GM21423 (cell line): ENCODE results near the gene RBM24.

Experiments
- ATAC-seq: cut with Tn5 transposase; IDR thresholded peaks from one replicate; pipeline ENCODE4 v1.9.1; 2021; ENCODE audit warnings: mild to moderate bottlenecking, moderate library complexity; ENCODE audit not compliant: unreplicated experiment

RBM24 gene

DNA sequence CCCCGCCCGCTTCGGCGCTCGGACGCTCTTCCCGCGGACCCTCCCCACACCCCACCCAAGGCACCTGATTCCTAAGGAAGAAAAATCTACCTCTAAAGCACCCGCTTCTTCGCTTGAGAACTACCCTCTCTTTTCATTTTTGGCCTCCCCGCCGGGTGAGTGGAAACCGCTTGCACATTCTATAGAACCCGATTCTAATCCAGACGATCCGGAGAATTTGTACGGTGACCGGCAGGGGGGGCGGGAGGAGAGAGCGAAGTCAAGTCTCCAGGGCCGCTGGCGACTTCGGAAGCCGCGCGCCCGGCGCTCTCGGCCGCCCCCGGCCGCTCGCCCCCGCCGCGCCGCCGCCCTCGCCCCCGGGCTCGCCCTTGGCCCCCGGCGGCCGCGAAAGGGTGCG is at the start of gene RBM24:
Gene RBM24, plus strand, starts transcription at position 262 of the 397 bp plus-strand sequence. CDS start 221 bp downstream, outside the sequence.
- ATAC-seq, result no peak

DNA sequence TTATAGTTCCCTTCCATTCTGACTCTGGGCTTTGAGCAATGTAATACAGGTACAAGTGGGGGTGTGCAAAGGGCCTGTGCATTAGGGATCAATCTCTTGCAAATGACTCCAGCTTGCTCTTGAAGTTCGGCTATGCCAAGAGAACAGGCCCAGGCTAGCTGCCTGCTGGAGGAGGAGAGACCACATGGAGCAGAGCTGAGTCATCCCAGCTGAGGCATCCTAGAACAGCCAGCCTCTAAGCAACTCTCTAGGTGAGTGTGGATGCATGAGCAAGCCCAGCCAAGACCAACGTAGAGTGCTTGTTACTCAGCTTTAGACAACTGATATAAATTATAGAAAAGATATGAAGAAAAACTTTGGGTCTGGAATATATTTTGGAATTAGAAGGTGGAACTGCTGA is 47.6 kb upstream of the RBM24 start:
- no peak for ATAC-seq

DNA sequence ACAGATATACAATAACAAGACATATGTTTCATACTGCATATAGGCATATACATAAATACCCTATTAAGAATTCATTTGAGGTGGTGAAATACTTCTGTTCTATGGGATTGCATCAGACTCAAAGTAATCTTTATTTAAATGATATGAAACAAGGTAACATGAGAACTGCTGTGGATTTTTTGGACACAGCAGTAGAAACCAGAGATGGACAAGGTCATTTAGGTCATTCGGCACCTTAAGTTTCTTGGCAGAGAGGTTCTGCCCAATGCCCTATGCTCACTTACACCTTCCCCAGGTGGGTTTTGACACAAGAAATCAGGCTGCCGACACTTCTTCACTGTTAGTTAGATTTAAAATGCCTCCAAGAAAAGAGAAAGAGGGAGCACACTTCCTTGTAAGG is 43.9 kb upstream of the RBM24 start:
- ATAC-seq, result no peak

DNA sequence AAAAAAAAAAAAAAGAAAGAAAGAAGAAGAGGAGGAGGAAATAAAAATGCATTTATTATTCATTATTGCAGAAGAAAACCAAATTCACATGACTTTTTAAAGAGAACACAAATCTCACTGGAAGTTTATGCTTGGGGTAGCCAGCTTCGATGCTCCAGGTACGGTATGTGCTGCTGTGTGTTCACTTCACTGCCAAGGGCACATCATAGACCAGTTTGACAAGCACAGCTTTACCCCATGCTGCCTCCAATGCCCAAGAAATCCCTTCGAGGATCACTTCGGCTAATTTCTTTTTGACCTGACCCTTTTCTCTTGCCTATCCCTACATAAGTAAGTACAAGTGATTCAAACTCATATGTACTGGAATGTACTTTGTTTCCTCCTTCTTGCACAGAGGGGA is 41.9 kb upstream of the RBM24 start:
- ATAC-seq, result no peak

DNA sequence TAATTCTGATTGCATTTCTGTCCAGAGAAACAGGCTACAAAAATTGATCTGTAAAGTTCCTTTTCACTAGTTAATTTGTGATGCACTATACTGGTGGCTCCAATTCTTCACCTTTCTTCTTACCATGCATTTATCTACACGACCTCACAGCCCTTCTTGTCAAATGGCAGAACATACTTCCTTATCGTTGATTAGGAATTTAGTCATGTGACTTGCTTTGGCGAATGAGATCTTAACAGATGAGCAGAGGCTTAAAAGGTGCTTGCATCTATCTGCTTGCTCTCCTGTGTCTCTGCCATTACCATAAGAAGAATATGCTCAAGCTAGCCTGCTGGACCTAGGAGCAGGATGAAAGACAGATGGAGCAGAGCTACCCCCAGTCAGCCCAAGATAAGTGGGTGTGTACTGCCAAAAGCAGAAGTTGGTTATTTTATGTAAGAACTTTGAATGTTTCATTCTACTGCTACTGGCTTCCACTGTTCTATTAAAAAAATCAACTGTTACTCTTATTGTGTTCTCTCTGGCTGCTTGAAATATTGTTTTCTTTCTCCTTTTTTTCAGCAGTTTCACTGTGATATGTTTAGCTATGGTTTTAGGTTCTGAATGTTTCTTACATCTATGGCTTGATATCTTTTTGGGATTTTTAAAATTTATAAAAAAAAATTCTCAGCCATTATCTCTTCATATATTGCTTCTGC is 40.2 kb upstream of the RBM24 start:
- no peak for ATAC-seq

DNA sequence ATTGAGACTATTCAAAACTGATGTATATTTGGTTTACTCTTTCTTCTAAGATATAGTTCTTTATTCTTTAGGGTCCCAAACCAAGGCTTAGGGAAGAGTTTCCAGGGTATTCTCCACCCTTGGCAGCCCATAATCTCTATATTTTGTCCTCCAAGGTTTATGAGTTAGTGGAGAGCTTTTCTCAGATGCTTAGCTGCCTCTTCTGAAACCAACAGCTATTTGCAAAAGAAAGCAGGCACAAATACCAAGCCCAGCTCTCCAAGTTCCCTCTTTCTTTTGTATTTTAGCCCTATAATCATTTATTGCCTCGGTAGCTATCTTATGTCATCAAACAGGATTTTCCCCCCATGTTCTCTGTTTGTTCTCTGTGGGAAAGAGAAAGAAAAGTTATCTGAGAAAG is 39.1 kb upstream of the RBM24 start:
- ATAC-seq, result no peak

DNA sequence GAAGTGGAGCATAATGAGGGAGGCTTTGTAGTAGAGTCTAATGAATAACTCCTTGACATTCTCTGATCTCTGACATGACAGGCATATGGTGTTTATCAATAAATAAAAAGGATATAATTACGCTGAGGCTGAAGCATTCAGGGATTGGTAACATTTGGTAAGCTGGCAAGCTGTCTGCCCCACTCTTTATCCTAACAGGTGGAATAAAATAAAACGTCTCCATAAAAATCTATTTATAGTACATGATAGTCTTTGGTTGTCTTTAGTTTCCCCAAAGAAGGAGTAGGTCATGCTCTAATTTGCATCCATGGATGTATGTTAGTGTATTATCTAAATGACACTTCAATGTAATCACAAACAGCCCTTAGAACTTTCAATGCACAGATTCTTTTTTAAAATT is 30.9 kb upstream of the RBM24 start:
- ATAC-seq, result no peak

DNA sequence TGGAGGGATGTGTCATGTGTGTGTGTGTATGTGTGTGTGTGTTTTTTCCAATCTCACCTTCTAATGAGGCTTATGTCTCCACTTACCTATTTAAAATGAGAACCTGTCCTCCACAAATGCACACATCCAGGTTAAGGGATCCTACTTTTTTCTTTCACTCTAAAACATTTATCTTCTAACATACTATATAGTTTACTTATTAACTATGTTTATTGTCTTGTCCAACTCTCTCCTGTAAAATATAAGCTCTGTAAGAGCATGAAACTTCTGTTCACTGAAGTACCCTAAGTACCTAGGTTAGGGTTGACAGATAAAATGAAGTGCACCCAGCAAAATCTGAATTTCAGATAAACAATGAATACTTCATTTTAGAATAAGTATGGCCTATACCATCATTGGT is 29.2 kb upstream of the RBM24 start:
- ATAC-seq, result no peak

DNA sequence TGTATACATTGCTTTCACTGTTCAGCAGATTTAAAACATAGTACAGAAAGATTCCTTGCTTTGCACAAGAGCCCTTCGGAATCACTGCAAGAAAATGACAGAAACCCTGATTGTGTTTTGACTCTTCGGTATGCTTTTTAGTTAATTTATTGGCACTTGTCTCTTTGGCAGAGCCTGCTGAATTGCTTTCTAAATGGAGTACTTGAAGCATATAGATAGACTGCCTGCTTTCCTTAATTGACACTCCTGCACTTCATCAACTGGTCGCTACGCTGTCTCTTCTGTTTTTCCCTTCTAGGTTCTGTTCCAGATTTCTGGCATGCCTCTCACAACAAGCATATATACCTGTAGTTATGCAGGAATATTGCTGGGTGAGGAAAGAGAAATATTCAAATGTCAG is 22.4 kb upstream of the RBM24 start:
- no peak for ATAC-seq

DNA sequence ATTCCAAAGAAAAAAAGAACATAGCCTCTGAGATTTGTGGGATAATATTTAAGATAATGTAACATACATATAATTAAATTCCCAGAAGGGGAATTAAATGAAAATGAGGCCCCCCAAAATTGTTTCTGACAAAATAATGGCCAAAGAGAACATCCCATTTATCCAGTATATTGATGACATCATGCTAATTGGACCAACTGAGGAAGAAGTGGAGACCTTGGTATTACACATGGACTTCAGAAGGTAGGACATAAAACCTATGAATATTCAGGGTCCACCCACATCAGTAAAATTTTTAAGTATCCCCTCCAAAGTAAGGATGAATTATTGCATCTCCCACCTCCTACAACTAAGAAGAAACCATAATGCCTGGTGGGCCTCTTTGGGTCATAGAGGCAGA is 15.6 kb upstream of the RBM24 start:
- ATAC-seq, result no peak

DNA sequence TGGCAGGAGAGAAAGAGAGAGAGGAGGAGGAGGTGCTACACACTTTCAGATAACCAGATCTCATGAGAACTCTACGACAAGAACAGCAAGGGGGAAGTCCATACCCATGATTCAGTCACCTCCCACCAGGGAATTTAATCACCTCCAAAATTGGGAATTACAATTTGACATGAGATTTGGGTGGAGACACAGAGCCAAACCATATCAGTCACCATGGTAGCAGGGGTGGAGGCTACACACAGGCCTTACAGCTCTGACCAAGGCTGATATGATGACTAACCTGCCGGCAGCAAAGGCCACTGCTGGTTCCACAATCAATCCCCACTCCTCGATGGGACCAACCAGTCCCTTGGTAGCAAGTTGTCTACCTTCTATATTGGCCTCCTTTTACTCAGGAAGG is 13.6 kb upstream of the RBM24 start:
- ATAC-seq, result no peak

DNA sequence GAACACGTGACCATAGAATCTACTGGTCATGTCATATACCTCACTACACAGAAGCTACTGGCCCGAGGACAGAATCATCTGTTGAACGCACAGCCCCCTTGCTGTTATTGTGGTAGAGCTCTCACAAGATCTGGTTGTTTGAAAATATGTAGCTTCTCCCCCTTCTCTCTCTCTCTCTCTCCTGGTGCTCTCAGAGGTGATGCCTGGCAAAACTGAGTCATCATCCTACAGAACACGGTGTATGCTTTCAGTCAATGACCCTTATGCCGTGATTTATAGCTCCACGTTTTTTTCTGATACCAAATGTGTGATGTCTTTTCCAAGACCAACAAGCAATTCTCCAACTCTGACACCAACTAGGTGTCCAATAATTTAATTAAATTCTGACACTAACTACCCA is 13.0 kb upstream of the RBM24 start:
- ATAC-seq, result no peak

DNA sequence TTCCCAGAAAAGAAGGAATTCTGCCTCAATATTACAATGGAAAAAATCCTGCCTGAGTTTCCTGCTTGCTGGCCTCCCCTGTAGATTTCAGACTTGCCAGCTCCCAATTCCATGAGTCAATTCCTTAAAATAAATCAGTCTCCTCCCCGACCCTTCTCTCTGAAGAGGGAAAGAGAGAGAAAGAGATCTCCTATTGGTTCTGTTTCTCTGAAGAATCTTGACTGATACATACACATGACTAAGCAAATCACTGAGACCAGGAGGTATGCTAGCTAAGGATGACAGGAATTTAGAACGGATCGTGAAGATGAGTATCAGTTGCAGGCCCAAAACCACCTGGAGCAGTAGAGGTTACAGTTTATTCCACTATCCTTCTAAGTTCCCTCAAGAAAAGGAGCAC is 11.3 kb upstream of the RBM24 start:
- ATAC-seq, result no peak

DNA sequence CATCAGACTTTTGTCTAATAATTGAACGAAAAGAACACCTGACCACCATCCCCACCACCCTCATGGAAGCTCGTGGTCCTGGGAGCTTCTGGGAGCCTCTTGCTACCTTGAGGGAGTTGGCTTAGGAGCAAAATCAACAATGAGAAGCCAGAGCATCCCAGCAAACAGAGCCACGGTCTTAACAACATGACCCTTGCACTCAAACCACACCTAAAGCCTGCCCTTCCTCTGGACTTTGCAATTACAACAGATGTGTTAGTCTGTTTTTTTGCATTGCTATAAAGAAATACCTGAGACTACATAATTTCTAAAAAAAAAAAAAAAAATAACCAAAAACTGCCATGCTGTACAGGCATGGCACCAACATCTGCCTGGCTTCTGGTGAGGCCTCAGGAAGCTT is 9.5 kb upstream of the RBM24 start:
- ATAC-seq, result no peak

DNA sequence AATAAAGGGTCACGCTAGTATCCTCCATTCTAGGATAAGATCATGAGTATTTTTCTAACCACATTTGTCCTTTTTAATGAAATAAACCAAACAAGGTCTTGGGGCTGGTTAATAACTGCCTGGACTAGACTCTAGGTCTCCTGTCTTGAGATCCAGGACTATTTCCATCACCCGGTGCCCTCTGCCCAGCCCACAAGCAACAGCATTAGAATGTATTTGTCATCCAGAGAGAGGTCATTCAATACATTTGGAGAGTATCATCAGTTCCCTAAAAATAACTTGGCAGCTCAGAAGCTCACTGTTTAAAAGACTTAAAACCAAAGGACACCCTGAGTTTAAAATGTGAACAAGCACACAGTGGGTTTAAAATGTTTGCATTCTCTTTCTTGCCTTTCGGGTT is 4.4 kb upstream of the RBM24 start:
- no peak for ATAC-seq

DNA sequence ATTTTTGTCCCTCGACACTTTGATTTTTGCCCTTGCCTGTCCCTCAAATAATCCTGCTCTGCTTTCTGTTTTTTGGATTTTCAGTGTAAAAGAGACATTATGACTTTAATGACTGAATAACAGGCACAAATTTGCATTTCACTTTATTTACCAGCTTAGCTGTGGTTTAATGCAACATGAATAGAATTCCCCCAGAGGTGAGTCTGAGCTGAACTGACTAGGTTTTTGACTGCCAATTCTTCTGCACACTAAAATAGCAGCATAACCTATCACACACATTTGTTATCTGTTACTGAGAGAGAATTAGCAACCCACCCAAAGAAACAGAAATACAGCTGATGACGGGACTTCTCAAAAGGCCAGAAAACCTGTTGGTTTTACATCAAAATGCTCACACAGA is 3.9 kb upstream of the RBM24 start:
- no peak for ATAC-seq

DNA sequence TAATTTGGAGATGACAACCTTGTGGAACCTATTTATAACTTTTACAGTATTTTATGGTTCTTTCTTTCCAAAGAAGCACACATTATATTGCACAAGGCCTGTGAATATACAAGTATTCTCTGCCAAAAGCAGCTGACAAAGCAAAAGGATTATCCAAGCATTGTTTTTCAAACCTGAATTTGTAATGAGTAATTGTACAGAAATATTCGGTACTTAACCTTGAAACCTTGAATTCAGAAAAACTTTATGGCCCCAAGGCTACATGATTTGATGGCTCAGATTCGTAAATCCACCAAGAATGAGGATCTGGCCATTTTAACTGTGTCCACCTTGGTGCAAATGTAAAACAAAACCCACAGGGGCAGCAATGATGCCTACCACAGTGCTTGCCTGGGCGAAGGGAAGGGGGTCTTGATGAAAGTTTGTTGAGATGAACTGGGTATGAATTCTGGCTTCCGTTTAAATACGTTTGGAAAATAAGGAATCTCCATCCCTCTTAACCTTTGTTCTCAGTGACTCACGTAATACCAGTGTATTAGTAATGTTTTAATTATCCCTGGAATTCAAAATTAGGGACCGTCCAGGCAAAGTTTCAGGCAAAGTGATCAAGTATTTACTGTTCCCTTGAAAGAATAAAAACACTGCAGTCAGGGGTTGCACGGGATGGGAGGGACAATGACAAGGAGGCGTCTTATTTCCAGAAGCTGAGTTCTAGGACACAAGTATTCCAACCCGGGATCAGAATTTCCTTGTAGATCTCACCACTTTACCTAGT is 2.7 kb upstream of the RBM24 start:
- no peak for ATAC-seq

DNA sequence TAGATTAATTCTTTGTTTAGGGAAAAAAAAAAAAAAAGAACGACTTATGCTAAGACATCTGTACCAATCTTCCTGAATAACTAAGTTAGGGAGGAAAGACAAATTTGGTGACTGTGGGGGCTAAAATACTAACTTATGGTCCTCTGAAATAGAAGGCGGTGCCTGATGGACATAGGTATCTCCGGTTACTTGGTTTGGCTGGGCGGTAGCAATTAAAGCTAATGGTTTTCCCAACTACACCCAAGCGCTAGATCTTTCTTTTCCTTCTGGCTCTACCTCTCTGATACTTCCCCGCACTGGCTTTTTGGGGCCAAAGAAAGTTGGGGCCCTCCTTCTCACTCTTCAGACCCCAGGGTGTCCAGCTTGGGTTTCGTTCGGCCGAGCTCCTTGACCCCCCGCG is 1.0 kb upstream of the RBM24 start:
- no peak for ATAC-seq

DNA sequence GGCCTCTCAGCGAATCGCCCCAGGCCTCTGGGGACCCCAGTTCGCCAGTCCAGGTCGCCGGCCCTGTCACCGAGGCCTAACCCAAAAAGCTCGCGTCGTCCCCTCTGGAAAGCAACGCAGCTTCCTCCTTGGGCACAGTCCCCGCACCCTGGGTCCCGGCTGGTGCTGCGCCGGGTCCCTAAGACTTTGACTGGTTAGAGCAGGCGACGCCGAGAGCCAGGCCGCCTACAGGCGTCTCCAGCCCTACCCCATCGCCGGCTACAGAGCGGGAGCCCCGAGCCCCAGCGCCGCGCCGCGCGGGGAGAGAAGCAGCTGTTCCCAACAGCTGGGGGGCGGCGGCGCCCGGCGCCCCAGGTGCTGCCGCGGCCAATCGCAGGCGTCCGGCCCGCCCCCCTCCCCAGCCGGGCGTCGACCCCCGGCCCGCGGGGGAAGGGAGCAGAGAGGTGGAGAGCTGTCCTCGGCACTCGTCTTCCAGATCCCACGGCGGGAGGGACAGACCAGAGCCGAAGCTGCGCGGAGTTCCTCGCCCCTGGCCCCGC is 540 bp upstream of the RBM24 start:
- no peak for ATAC-seq

DNA sequence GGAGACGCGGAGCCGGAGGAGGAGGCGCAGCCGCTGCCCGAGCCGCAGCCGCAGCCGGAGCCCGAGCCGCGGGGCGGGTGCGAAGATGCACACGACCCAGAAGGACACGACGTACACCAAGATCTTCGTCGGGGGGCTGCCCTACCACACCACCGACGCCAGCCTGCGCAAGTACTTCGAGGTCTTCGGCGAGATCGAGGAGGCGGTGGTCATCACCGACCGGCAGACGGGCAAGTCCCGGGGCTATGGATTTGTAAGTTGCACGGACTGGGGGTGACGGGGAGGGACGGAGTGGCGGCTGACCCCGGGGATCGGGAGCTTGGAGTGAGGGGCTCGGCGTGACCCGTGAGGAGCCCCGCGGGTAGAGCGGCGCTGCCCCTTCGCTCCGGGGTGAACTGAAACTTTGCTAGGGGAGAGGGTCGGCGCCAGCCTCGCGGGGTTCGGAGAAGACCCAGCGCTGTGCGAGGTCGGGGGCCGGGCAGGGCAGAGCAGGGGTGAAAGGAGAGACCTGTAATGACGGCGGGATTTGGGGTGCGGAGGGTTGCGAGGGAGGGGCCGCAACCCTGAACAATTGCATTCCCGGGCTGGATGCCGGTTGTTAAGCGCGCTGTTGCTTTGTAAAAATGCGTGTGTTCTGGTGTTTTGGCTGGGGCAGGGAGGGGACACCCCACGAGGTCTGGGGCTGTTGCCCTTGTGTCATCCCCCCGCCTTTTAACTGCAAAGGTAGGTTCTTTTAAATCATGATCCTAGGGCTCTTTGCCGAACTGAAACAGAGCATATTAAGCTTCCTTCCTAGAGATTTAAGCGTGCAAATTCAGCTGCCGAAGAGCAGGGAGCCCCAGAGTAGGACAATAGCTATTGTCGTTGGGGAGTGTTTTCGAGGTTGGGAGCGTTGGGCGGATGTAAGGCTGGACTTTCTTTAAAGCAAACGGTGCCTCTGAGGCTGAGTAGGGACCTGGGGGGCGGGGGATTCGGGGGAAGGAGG is 628 bp downstream of the RBM24 start:
- no peak for ATAC-seq

DNA sequence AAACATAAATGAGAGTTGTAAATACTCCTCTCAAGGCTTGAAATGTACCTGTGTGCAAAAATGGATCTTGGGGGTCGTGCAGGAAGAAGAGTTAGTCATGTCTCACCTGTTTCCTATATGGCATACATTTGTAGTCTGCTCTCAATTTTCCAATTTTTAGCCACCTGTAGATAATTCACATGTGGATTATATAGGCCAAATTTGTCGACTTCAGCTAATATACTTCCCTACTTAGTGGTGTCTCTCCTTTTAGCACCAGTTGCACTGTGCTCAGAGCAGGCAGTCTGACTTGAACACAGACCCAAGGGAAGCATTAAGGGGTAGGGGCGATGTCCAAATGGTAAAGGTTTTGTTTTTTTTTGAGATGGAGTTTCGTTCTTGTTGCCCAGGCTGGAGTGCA is 1.9 kb downstream of the RBM24 start:
- ATAC-seq, result no peak
